GM13976 (cell line): Measurements from ENCODE around the gene PLXNC1.

ENCODE experiments used
- DNase-seq: peaks from one replicate; pipeline ENCODE4 v3.0.0; 2012; ENCODE audit warnings: low spot score
- CTCF ChIP-seq: IDR thresholded peaks from 2 replicates; pipeline ENCODE4 v1.5.1; 2012; ENCODE audit warnings: borderline replicate concordance, mild to moderate bottlenecking; ENCODE audit not compliant: insufficient read depth; ENCODE audit errors: extremely low read depth, missing control alignments, control extremely low read depth
- in situ Hi-C: fragments of 300-500 bp; cut with MboI; formaldehyde crosslinking; loops from one replicate; pipeline ENCODE4 v1.12.0; 2022; ENCODE audit warnings: low sequenced_read_pairs, mixed read lengths, inconsistent platforms; ENCODE audit not compliant: unreplicated experiment

PLXNC1 gene

GRCh38 chr12:94265966-94266745, 117.8 kb downstream of the PLXNC1 start:
- TF ChIP-seq CTCF, result no peak
- DNase-seq, result no peak
- in situ Hi-C loops, result no loop called here

GRCh38 chr12:94266796-94267536, 118.6 kb downstream of the PLXNC1 start:
- in situ Hi-C loops, result no loop called here
- no peak for DNase-seq
- TF ChIP-seq CTCF, result no peak

- no peak for TF ChIP-seq CTCF
- DNase-seq, result no peak
- in situ Hi-C loops, result no loop called here
These were observed 119.1 kb downstream of the PLXNC1 start for GRCh38 chr12:94267537-94267872.

GRCh38 chr12:94267921-94268471, 119.6 kb downstream of the PLXNC1 start:
- in situ Hi-C loops, result no loop called here
- peak; percentile 35 for DNase-seq
- TF ChIP-seq CTCF, result no peak

- DNase-seq, result no peak
- TF ChIP-seq CTCF, result no peak
- in situ Hi-C loops, result no loop called here
These were observed 121.1 kb downstream of the PLXNC1 start for GRCh38 chr12:94269316-94269999.

GRCh38 chr12:94271351-94271750, 123.0 kb downstream of the PLXNC1 start:
- no peak for TF ChIP-seq CTCF
- in situ Hi-C loops, result no loop called here
- peak; percentile 34 for DNase-seq
